ENCODE results near the gene ABI1.

DNA sequence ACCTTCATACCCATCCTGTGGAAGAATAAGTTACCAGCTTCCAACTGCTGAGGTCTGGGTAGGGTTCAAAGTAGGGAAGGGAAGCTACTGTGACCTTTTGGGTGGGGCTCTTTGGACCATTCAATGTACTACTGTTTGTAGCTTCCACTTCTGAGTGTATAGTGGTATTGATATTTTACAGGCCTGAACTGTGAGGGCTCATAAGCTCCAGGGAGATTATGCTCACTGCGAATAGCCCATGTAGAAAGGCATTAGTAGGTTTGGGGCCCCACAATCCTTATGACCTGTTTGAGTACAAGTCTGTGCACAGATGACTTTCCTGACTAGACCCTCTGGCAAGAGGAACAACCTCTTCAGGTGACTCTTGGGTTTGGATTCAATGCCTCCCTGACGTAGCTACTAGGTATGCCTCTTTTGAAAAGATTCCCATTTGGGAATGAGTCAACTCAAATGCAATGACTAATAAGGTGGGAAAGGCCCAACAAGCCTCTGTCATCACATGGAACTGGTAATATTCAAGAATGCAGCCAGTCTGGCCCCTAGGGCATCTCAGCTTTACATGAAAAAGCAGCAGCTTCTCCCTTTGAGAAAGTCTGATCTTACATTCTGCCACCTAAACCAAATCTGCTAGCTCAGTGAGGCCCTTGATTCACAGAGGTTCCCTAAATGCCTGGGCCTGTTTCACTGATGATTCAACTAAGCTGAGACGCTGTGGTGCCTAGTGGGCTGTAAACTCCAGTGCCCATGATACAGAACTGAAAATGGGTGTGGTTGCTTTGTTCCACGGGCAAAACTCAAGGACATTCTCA, 79.8 kb downstream of the ABI1 start:
- no peak for TF ChIP-seq CTCF (conservative IDR thresholded peaks at IDR 0.05 in 1 of 2, IDR thresholded peaks at IDR 0.05 in 1 of 2; ENCODE audit: low read depth in 1 of 2, low read length in 2 of 2)
- TF ChIP-seq EZH2 (IDR thresholded peaks at IDR 0.05; ENCODE audit: low read length, missing control alignments), result no peak

Data from fibroblast of lung (primary cell).